Cerebellar nuclear complex (tissue), 1 donor: ENCODE results near the gene MARVELD2.
"Not testable (repeated sequence)": the region's sequence is repeated elsewhere in the genome, so short reads cannot be mapped to it uniquely, and the experiment has no call there.

Source experiments
- DNase-seq, 2 experiments: peaks; one replicate each; lab custom pipeline; 2025; lab: John Stamatoyannopoulos, UW

MARVELD2 gene

GRCh38 chr5:69414885-69415583, at the start of gene MARVELD2:
TSS of gene MARVELD2 (plus strand) at chr5:69415116. CDS start at chr5:69419386, 4,270 bp downstream.
- no peak for DNase-seq

DNA sequence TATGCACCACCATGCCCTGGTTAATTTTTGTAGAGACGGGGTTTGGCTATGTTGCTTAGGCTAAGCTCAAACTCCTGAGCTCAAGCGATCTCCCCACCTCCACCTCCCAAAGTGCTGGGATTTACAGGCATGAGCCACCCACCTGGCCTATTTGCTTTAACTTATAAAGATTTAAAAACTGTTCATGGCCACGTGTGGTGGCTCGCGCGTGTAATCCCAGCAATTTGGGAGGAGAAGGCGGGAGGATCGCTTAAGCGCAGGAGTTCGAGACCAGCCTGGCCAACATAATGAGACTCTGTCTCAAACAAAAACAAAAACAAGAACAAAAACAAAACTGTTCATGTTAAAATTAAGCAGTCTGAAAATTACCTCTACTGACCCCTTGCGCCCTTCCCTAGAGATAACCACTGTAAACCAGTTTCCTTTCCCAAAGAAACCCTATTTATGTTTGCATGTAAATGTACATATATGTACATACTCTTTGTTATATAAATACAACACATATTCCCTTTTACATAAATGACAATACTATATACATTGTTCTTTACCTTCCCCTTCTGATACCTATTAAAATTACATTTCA, 47.1 kb upstream of the MARVELD2 start:
- no peak for DNase-seq

GRCh38 chr5:69368458-69369339, 46.2 kb upstream of the MARVELD2 start:
- no peak for DNase-seq

DNA sequence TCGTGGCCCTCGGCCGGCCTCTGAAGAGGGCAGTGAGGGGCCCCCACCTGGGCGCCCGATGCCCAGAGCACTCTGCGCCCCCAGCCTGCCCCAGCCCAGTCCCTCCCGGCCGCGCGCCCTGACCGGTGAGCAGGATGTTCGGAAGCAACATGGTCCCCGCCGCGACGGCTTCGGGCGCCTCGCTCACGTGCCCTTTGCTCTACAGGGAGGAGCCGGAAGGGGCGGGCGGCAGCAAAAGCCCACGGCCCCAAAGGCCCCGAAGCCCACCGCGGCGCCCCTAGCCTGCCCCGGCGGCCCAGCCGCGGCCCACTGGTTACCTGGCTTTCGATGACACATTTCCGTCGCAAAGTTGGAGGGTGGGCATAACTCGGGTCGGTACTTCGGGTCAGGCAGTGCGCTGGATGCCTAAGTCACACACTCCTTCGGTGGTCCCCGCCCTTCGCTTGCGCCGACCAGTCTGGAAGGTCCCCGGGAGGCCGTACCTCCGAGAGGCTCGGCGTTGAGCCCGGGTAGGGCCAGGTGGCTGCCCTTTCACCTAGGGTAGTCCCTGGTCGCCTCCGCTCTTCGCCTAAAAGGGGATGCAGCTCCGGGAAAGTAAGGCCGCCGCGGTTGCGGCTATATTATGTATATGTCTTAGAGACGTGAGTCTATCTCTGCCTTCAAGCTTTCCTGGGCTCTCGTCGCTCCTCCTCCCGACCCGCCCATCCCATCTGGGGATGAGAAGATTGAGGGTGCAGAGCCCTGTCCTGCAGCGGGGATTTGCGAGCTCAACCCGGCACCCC, 45.4 kb upstream of the MARVELD2 start, which contains the start of the genes AK6, RAD17 and TAF9:
Gene AK6 (minus strand): TSS at position 181 of the 782 bp plus-strand sequence. CDS start 30 bp downstream, at position 151.
Gene RAD17 (plus strand): TSS at position 479 of the 782 bp plus-strand sequence. CDS start 2,391 bp downstream, outside the sequence.
Gene TAF9 (minus strand): TSS at position 181 of the 782 bp plus-strand sequence. CDS start 3,783 bp downstream, outside the sequence.
- peak; percentile 26 to 57 for DNase-seq

DNA sequence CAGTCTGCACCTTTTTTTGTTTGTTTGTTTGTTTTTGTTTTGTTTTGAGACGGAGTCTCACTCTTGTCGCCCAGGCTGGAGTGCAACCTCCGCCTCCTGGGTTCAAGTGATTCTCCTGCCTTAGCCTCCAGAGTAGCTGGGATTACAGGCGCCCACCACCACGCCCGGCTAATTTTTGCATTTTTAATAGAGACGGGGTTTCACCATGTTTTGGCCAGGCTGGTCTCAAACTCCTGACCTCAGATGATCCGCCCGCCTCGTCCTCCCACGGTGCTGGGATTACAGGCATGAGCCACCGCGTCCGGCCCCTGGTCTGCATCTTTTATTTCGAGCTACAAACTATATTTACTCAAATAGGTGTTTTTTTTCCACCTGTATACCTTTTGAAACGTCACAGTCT, 44.6 kb upstream of the MARVELD2 start:
- DNase-seq, result not testable (repeated sequence)

- no peak for DNase-seq
These were observed 42.5 kb upstream of the MARVELD2 start for GRCh38 chr5:69372394-69372793.

- DNase-seq, result no peak
These were observed 39.9 kb upstream of the MARVELD2 start for GRCh38 chr5:69374911-69375446.

GRCh38 chr5:69378376-69378775, 36.5 kb upstream of the MARVELD2 start:
- no peak for DNase-seq

DNA sequence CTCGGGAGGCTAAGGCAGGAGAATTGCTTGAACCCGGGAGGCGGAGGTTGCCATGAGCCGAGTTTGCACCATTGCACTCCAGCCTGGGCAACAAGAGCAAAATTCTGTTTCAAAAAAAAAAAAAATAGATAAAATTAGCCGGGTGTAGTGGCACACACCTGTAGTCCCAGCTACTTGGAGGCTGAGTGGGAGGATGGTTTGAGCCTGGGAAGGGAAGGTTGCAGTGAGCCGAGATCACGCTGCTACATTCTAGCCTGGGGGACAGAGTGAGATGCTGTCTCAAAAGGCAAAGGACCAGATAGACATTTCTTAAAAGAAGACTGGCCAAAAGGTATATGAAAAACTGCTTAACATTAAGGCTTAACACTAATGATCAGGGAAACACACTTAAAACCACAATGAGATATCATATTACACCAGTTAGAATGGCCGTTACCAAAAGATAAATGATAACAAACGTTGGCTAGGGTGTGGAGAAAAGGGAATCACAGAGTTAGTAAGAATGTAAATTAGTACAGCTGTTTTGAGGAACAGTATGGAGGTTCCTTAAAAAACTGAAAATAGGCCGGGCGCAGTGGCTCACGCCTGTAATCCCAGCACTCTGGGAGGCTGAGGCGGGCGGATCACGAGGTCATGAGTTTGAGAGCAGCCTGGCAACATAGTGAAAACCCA, 10.1 kb upstream of the MARVELD2 start:
- DNase-seq, result no peak

- DNase-seq, result no peak
These were observed 655 bp downstream of the MARVELD2 start for GRCh38 chr5:69415584-69415958.

DNA sequence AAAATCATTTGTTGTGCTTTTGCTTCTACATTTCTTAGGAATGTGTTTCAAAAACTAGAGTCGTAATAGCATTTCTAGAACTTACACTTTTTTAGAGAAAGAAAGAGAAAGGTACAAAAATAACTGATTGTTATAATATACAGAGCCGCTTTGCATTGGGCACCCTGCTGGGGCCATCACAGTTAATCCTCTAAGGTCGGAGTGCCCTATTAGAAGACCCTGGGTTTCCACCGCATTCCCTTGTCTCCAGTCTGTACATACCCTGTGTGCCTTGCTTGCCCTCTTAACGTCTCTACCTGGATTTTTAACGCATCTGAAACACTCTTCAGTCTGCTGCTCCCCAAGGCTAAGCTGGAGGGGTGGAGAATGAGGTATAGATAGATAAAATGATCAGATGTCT, 1.3 kb downstream of the MARVELD2 start:
- DNase-seq, result no peak

- DNase-seq, result no peak
These were observed 1.8 kb downstream of the MARVELD2 start for GRCh38 chr5:69416699-69417098.

DNA sequence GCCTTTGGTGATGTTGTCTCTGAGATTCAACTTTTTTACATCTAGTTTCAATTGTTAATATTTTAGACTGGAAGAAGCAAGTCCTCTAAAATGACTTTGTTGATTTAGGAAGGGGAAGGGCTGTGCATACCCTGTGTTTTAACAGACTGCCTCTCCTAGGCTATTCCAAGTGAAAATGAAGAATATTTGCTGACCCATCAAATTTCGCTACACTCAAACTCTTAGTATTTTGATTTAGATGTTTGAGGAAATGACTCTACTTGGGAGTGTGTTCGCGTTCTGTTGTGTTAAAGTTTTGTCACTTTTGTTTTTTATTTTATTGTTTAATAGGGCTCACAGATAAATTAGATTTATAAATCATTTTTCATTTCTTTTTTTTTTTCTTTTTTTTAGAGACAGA, 3.6 kb downstream of the MARVELD2 start:
- no peak for DNase-seq

GRCh38 chr5:69431424-69432303, 16.7 kb downstream of the MARVELD2 start:
- no peak for DNase-seq

- DNase-seq, result no peak
These were observed 17.7 kb downstream of the MARVELD2 start for GRCh38 chr5:69432412-69433206.

DNA sequence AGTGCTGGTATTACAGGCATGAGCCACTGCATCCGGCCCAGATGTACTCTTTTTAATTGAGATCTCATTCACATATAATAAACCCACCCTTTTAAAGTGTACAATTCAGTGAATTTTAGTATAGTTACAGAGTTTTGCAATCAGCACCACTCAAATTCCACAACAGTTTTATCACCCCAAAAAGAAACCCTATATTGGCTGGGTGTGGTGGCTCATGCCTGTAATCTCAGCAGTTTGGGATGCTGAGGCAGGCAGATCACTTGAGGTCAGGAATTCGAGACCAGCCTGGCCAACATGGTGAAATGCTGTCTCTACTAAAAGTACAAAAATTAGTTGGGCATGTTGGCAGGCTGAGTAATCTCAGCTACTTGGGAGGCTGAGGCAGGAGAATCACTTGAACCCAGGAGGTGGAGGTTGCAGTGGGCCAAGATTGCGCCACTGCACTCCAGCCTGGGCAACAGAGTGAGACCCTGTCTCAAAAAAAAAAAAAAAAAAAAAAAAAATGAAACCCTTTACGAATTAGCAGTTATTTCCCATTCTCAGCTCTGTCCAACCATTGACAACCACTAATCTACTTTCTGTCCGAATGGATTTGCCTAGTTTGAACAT, 20.5 kb downstream of the MARVELD2 start:
- DNase-seq, result not testable (repeated sequence)

- DNase-seq, result no peak
These were observed 29.3 kb downstream of the MARVELD2 start for GRCh38 chr5:69444127-69444754.

- no peak for DNase-seq
These were observed 34.6 kb downstream of the MARVELD2 start for GRCh38 chr5:69449511-69449910.
